ENCODE data around the gene RLN3. TPM values are rescaled to one million over a fixed set of nuclear protein-coding genes. Genes with fewer than 3 reads are reported as not detected.

RLN3 gene
- total RNA-seq, 1 experiment from 2014 or later, result not detected

DNA sequence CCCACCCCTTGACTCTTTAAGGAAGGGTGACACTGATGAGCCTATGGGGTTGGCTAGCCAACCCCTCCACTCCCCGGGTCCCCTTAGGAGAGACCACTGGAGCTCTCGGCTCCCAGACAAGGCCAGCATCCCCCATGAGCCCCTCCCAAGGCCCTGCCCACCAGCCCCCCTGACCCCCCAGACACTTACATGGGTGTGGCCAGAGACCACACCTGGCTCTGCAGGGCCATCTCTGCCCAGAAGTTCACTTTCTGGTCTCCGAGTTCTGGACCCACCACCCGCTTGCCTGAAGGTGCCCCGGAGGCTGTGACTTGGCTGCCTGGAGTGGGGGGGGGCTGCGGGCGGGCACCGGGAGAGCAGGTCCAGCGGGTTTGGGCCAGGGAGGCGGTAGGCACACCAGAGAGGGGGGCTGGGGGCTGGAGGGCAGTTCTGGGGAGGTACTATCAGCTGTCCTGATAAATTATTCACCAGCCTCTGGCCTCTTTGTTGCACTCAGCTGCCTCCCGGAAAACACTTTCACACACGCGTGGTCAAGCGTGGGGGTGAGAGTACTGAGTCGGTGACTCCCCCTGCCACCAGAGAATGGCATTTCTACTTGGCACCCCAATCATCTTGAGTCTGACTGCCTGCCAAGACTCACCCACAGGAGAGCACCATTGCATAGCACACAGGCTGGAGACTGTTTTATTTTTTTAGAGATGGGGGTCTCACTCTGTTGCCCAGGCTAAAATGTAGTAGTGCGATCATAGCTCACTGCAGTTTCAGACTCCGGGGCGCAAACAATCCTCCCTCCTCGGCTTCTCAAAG, 34.0 kb downstream of the RLN3 start, which contains the start of gene PALM3:
Gene PALM3 (minus strand): TSS at position 326 of the 807 bp plus-strand sequence. CDS start 96 bp downstream, at position 230.
- no peaks in the 10 kb centered on the region for H3K36me3 ChIP-seq
- H3K9me3 ChIP-seq (replicated peaks), result no peaks in the 10 kb centered on the region
- H3K4me1 ChIP-seq, result no peaks in the 10 kb centered on the region; the same call in 1 of the 2 replicates
- no peak within 1 kb of the TSS for H3K4me3 ChIP-seq
- peaks cover 17% of the 10 kb centered on the region; the same call in 1 of the 2 replicates for H3K27me3 ChIP-seq
- no peak within 1 kb of the TSS for H3K27ac ChIP-seq
- no peak for DNase-seq

DNA sequence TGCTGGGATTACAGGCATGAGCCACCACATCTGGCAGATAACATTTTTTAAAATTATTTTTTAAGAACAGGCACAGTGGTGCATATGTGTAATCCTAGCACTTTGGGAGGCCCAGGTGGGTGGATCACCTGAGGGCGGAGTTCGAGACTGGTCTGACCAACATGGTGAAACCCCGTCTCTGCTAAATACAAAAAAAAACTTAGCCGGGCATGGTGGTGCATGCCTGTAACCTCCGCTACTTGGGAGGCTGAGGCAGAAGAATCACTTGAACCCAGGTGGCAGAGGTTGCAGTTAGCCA, 34.6 kb downstream of the RLN3 start:
- Histone ChIP-seq H3K4me1 (no peaks in the 10 kb centered on the region; the same call in 1 of the 2 replicates), H3K27ac (no peak overlapping the region), H3K36me3 (no peaks in the 10 kb centered on the region), H3K4me3 (no peak overlapping the region), H3K27me3 (peaks cover 17% of the 10 kb centered on the region; the same call in 1 of the 2 replicates), H3K9me3 (replicated peaks) (no peaks in the 10 kb centered on the region)
- no peak for DNase-seq

DNA sequence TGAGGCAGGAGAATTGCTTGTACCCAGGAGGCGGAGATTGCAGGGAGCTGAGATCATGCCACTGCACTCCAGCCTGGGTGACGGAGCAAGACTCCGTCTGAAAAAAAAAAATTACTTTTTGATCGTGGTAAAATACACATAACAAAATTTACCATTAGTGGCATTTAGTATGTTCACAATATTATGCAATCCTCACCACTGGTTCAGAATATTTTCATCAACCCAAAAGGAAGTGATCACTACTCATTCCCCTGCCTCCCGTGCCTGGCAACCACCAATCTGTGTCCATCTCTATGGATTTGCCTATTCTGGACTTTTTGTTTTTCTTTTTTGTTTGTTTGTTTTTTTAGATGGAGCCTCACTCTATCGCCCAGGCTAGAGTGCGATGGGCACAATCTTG, 35.2 kb downstream of the RLN3 start:
- H3K9me3 ChIP-seq (replicated peaks), result no peaks in the 10 kb centered on the region
- H3K27ac ChIP-seq, result no peak overlapping the region
- no peaks in the 10 kb centered on the region; the same call in 1 of the 2 replicates for H3K4me1 ChIP-seq
- H3K36me3 ChIP-seq, result no peaks in the 10 kb centered on the region
- peaks cover 13% of the 10 kb centered on the region; the same call in 1 of the 2 replicates for H3K27me3 ChIP-seq
- no peak for DNase-seq
- no peak overlapping the region for H3K4me3 ChIP-seq

DNA sequence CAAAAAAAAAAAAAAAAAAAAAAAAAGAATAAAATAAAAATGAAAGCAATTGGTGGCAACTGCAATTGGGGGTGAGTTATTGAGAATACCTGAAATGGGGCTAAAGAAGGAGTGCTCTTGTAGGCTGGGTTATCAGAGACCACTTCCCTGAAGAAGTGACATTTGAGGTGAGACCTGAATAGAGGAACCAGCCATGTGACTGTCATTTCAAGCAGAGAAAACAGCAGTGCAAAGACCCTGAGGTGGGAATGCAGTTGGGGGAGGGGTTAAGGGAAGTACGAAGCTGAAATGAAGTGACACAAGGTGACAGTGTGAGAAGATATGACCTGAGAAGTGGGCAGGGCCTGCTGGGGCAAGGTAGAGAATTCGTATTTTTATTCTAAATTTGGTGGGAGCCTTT, 38.2 kb downstream of the RLN3 start:
- no peak for DNase-seq
- Histone ChIP-seq H3K4me3 (no peak overlapping the region), H3K27me3 (no peaks in the 10 kb centered on the region; the same call in 1 of the 2 replicates), H3K27ac (no peak overlapping the region), H3K4me1 (no peaks in the 10 kb centered on the region), H3K9me3 (replicated peaks) (no peaks in the 10 kb centered on the region), H3K36me3 (no peaks in the 10 kb centered on the region)

DNA sequence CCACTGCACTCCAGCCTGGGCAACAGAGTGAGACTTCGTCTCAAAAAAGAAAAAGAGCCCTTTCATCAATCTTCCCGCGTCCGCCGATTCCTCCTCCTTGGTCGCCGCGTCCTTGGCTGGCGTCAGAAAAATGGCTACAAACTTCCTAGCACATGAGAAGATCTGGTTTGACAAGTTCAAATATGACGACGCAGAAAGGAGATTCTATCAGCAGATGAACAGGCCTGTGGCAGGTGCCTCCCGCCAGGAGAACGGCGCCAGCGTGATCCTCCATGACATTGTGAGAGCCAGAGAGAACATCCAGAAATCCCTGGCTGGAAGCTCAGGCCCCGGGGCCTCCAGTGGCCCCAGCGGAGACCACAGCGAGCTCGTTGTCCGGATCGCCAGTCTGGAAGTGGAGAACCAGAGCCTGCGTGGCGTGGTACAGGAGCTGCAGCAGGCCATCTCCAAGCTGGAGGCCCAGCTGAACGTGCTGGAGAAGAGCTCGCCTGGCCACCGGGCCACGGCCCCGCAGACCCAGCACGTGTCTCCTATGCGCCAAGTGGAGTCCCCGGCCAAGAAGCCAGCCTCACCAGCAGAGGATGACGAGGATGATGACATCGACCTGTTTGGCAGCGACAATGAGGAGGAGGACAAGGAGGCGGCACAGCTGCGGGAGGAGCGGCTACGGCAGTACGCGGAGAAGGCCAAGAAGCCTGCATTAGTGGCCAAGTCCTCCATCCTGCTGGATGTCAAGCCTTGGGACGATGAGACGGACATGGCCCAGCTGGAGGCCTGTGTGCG, 42.5 kb downstream of the RLN3 start:
- H3K27me3 ChIP-seq, result peaks cover 8% of the 10 kb centered on the region; the same call in 1 of the 2 replicates
- no peaks in the 10 kb centered on the region for H3K9me3 ChIP-seq (replicated peaks)
- H3K27ac ChIP-seq, result no peak overlapping the region
- peaks cover 19% of the 10 kb centered on the region for H3K4me1 ChIP-seq
- H3K36me3 ChIP-seq, result no peaks in the 10 kb centered on the region
- H3K4me3 ChIP-seq, result no peak overlapping the region
- DNase-seq, result no peak

DNA sequence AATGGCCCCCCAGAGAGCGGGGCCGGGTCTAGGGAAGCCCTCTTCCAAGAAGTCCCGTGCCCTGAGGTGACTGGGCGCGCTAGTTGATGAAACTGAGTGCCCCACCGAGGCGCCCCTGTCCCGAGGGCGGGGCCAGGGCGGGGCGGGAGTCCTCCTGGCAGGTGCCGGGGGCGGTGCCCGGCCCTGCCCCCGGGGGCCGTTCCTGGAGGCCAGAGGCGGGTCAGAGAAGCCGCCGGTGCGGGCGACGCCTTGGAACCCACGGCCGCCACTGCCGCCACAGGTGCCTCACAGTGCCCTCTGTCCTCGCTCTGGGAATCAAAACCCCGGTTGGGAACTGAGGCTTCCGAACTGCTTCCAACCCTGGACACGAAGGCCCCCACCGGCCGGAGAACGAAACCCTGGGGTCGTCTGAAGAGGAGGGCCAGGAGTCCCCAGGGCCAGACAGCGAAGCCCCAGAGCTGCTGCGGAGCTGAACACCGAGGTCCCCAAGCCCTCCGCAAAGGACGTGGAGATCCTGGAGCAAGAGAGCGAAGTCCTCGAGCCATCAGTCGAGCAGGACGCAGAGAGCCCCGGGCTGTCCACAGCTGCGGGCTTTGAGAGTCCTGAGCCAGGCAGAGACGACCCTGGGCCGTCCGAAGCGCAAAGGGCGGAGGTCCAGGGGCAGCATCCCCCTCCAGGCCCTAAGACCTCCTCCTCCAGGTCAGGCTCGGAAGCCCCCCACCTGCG, 44.8 kb downstream of the RLN3 start, which contains the start of gene MISP3:
Gene MISP3 (plus strand): TSS at position 252 of the 726 bp plus-strand sequence. CDS start 524 bp downstream, outside the sequence.
- H3K9me3 ChIP-seq (replicated peaks), result no peaks in the 10 kb centered on the region
- H3K4me1 ChIP-seq, result peaks cover 19% of the 10 kb centered on the region
- H3K36me3 ChIP-seq, result no peaks in the 10 kb centered on the region
- no peak within 1 kb of the TSS for H3K27ac ChIP-seq
- DNase-seq, result peak; percentile 51 to 65
- H3K4me3 ChIP-seq, result peak within 1 kb of the TSS; percentile 65
- peaks cover 8% of the 10 kb centered on the region; the same call in 1 of the 2 replicates for H3K27me3 ChIP-seq

DNA sequence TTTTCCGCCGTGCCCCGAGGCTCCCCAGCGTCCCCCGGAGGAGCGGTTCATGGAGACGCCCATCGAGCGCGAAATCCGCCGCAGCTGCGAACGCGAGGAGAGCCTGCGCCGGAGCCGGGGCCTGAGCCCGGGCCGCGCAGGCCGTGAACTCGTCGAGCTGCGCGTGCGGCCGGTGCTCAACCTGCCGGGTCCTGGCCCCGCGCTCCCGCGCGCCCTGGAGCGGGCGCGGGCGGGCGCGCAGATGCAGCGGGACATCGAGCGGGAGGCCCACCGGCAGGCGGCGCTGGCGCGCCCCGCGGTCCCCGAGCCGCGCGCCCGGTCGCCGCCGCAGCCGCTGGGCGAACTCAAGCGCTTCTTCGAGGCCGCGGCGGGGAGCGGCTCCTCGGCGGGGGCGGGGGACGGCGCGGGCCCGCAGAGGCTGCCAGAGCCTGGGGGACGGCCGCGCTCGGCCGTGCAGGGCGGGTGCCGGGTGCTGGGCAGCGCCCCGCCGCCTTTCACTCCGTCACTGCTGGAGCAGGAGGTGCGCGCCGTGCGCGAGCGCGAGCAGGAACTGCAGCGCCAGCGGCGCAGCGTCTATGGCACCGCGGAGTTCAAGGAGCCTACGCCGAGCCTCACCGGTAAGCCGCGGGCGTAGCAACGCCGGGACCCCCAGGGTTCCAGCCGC, 45.4 kb downstream of the RLN3 start:
- H3K9me3 ChIP-seq (replicated peaks), result no peaks in the 10 kb centered on the region
- peaks cover 19% of the 10 kb centered on the region for H3K4me1 ChIP-seq
- H3K27ac ChIP-seq, result no peak overlapping the region
- peak overlapping the region; percentile 65 for H3K4me3 ChIP-seq
- H3K27me3 ChIP-seq, result peaks cover 8% of the 10 kb centered on the region; the same call in 1 of the 2 replicates
- peak; percentile 75 to 81 for DNase-seq
- H3K36me3 ChIP-seq, result no peaks in the 10 kb centered on the region

DNA sequence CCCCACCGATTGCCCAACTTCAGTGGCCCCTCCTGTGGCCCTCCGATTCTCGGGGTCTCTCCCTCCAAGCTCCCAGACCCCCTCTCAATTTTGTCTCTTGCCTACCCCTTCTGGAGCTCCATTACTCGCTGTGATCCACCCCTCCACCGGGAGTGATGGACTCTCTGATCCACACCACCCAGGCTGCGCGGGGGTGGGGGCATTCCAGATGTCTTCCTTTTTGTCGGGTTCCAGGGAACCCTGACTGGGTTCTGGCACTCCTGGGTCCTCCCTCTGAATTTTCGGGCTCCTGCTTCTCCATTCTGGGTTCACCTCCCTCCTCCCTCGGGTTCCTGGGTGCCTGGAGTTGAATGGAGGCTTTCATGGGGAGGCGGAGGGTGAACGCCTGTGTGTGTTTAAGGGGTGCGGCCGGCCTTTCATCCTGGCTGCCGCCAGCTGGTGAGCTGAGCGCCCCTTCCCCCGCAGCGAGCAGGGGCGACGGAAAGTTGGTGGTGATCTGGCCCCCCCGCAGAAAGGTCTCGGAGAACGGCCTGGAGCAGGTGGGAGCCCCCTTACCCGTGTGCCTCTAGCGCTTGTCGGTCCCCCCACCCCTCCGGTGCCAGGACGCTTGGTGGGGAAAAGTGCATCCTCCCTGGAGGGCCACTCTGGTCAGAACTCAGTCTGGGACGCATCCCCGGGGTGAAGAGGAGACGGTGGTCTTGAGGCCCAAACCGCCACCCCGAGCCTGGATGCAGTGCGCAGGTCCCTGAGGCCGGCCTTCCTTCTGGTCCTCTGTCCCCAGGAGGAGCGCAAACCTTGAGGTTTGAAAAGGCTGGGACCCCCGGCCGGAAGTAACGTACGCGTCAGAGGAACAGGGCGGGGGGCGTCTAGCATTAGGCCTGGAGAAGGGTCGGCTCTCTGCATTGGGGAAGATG, 46.2 kb downstream of the RLN3 start:
- Histone ChIP-seq H3K9me3 (replicated peaks) (no peaks in the 10 kb centered on the region), H3K4me1 (peaks cover 19% of the 10 kb centered on the region), H3K27me3 (peaks cover 8% of the 10 kb centered on the region; the same call in 1 of the 2 replicates), H3K4me3 (peak overlapping the region; percentile 65), H3K36me3 (no peaks in the 10 kb centered on the region), H3K27ac (no peak overlapping the region)
- DNase-seq, result no peak

DNA sequence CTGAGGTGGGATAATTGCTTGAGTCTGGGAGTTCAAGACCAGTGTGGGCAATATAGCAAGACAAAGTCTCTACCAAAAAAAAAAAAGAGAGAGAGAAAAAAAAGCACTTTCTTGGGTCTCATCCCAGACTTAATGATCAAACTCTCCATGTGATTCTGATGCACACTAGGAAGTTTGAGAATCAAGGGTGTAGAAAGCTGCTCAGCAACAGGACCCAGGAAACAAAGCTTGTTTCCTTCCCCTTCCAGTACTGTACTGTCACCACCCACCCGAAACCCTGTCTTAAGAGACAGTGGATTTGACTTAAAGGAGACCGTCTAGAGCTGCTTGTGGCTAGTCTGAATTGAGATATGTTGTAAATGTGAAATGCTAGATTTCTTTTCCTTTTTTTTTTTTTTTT, 50.5 kb downstream of the RLN3 start:
- H3K4me1 ChIP-seq, result peaks cover 22% of the 10 kb centered on the region
- H3K4me3 ChIP-seq, result no peak overlapping the region
- peaks cover 8% of the 10 kb centered on the region; the same call in 1 of the 2 replicates for H3K27me3 ChIP-seq
- H3K9me3 ChIP-seq (replicated peaks), result no peaks in the 10 kb centered on the region
- no peaks in the 10 kb centered on the region for H3K36me3 ChIP-seq
- no peak for DNase-seq
- no peak overlapping the region for H3K27ac ChIP-seq

Other genes with a start within 250 kb of the RLN3 start
- gene ZSWIM4, start 232.7 kb upstream of the RLN3 start, total RNA-seq (2014; rRNA removed; shearing (Covaris generic)), result 16.8 and 18.3 TPM in 2 replicates
- 1.3 and 2.3 TPM in 2 replicates for gene NANOS3, start 151.0 kb upstream of the RLN3 start, total RNA-seq (2014; rRNA removed; shearing (Covaris generic))
- gene BRME1, start 122.0 kb upstream of the RLN3 start, total RNA-seq (2014; rRNA removed; shearing (Covaris generic)), result 10.0 and 11.7 TPM in 2 replicates
- 10.8 and 15.3 TPM in 2 replicates for gene CC2D1A, start 121.9 kb upstream of the RLN3 start, total RNA-seq (2014; rRNA removed; shearing (Covaris generic))
- 0.08 TPM in 1 of 2 replicates, not detected in the other for gene PODNL1, start 89.7 kb upstream of the RLN3 start, total RNA-seq (2014; rRNA removed; shearing (Covaris generic))
- 37.4 and 39.1 TPM in 2 replicates for gene DCAF15, start 75.6 kb upstream of the RLN3 start, total RNA-seq (2014; rRNA removed; shearing (Covaris generic))
- gene RFX1, start 21.8 kb upstream of the RLN3 start, total RNA-seq (2014; rRNA removed; shearing (Covaris generic)), result 3.9 and 4.4 TPM in 2 replicates
- 1.5 TPM in 2 replicates for gene IL27RA, start 3.6 kb downstream of the RLN3 start, total RNA-seq (2014; rRNA removed; shearing (Covaris generic))
- gene PALM3, start 33.9 kb downstream of the RLN3 start, total RNA-seq (2014; rRNA removed; shearing (Covaris generic)), result 0.99 and 1.4 TPM in 2 replicates
- 0.81 and 1.3 TPM in 2 replicates for gene MISP3, start 44.6 kb downstream of the RLN3 start, total RNA-seq (2014; rRNA removed; shearing (Covaris generic))
- gene C19orf67, start 57.6 kb downstream of the RLN3 start, total RNA-seq (2014; rRNA removed; shearing (Covaris generic)), result not detected in 2 replicates
- 88.1 and 102 TPM in 2 replicates for gene SAMD1, start 62.6 kb downstream of the RLN3 start, total RNA-seq (2014; rRNA removed; shearing (Covaris generic))
- 77.5 and 93.2 TPM in 2 replicates for gene PRKACA, start 89.6 kb downstream of the RLN3 start, total RNA-seq (2014; rRNA removed; shearing (Covaris generic))
- 93.8 and 102 TPM in 2 replicates for gene ASF1B, start 108.4 kb downstream of the RLN3 start, total RNA-seq (2014; rRNA removed; shearing (Covaris generic))
- gene ADGRL1, start 178.0 kb downstream of the RLN3 start, total RNA-seq (2014; rRNA removed; shearing (Covaris generic)), result 9.3 and 9.4 TPM in 2 replicates